IMR-90 (cell line): Measurements from ENCODE around the gene RIMS3. TPM values are rescaled to one million over a fixed set of nuclear protein-coding genes. Genes with fewer than 3 reads are reported as not detected.

Experiments used
- ATAC-seq: fragments of 200-7000 bp; cut with Tn5 transposase; 2 replicates; pipeline ENCODE4 v1.9.1; 2020; ENCODE audit warnings: low read depth, mild to moderate bottlenecking, moderate library complexity
- BruUV-seq: library from RNA; stranded (reverse); fragments of 400-500 nt; replicated peaks from 2 replicates; lab custom pipeline; 2021; lab: Mats Ljungman, UMichigan
- CTCF ChIA-PET: fragments of 300-600 bp; formaldehyde crosslinking; extraction: SDS; loops from one replicate; lab custom pipeline; 2021; ENCODE audit warnings: antibody characterized with exemption; lab: Yijun Ruan, JAX
- POLR2A ChIA-PET: fragments of 300-600 bp; sonication (Branson Sonifier 250); formaldehyde crosslinking; loops from one replicate; lab custom pipeline; 2022; ENCODE audit warnings: antibody characterized with exemption; ENCODE audit not compliant: unreplicated experiment; lab: Charles Lee
- DNase-seq: peaks from one replicate; pipeline ENCODE4 v3.0.0; 2013
- H2AFZ ChIP-seq: replicated peaks from 2 replicates; pipeline ENCODE3; 2013; ENCODE audit warnings: low read length, mild to moderate bottlenecking; ENCODE audit not compliant: poor library complexity
- H2AK5ac ChIP-seq: 2 replicates; pipeline ENCODE4 v1.6.1; 2013; ENCODE audit warnings: low read depth, low read length, inconsistent platforms
- H2AK9ac ChIP-seq: replicated peaks from 2 replicates; pipeline ENCODE3; 2013; ENCODE audit warnings: mild to moderate bottlenecking, low read depth, low read length, moderate library complexity; ENCODE audit not compliant: poor library complexity
- H2BK120ac ChIP-seq: 2 replicates; pipeline ENCODE4 v1.6.1; 2013; ENCODE audit warnings: low read depth, low read length, inconsistent platforms
- H2BK15ac ChIP-seq: 3 replicates; pipeline ENCODE4 v1.6.1; 2013; ENCODE audit warnings: low read depth, low read length, inconsistent platforms
- H2BK20ac ChIP-seq: 2 replicates; pipeline ENCODE4 v1.6.1; 2013; ENCODE audit warnings: low read depth, mild to moderate bottlenecking, inconsistent platforms, low read length, moderate library complexity
- H2BK5ac ChIP-seq: 2 replicates; pipeline ENCODE4 v1.6.1; 2013; ENCODE audit warnings: mild to moderate bottlenecking, low read depth, low read length, inconsistent platforms; ENCODE audit not compliant: poor library complexity, severe bottlenecking
- H3K14ac ChIP-seq: replicated peaks from 2 replicates; pipeline ENCODE4 v1.6.1; 2013; ENCODE audit warnings: low read depth, low read length, inconsistent platforms
- H3K18ac ChIP-seq: 2 replicates; pipeline ENCODE4 v1.6.1; 2013; ENCODE audit warnings: low read depth, low read length, control low read depth
- H3K23ac ChIP-seq: 2 replicates; pipeline ENCODE4 v1.6.1; 2013; ENCODE audit warnings: low read depth, low read length, inconsistent platforms
- H3K27ac ChIP-seq: 2 replicates; pipeline ENCODE4 v1.5.1; 2013; ENCODE audit warnings: mild to moderate bottlenecking, control low read depth, low read length; ENCODE audit not compliant: insufficient read depth
- H3K27me3 ChIP-seq: 2 replicates; pipeline ENCODE4 v1.6.1; 2013; ENCODE audit warnings: low read length; ENCODE audit not compliant: control insufficient read depth, insufficient read depth
- H3K36me3 ChIP-seq: 2 replicates; pipeline ENCODE4 v1.6.1; 2013; ENCODE audit warnings: low read length, mixed read lengths; ENCODE audit not compliant: control insufficient read depth, insufficient read depth
- H3K4ac ChIP-seq: 2 replicates; pipeline ENCODE4 v1.6.1; 2013; ENCODE audit warnings: low read depth, low read length, inconsistent platforms
- H3K4me1 ChIP-seq: 2 replicates; pipeline ENCODE4 v1.6.1; 2013; ENCODE audit warnings: low read length, mixed read lengths; ENCODE audit not compliant: control insufficient read depth, insufficient read depth
- H3K4me2 ChIP-seq: 2 replicates; pipeline ENCODE4 v1.6.1; 2013; ENCODE audit warnings: low read depth, mild to moderate bottlenecking, control low read depth, low read length, moderate library complexity
- H3K4me3 ChIP-seq: 2 replicates; pipeline ENCODE4 v1.5.1; 2013; ENCODE audit warnings: low read depth, mild to moderate bottlenecking, control low read depth, low read length, moderate library complexity; ENCODE audit not compliant: insufficient read depth
- H3K56ac ChIP-seq: 2 replicates; pipeline ENCODE4 v1.6.1; 2013; ENCODE audit warnings: low read length, inconsistent platforms; ENCODE audit not compliant: insufficient read depth; ENCODE audit errors: extremely low read depth
- H3K79me1 ChIP-seq, 2 experiments: 2 replicates each; pipeline ENCODE4 v1.6.1; 2013; ENCODE audit warnings: low read length in 2 of 2, inconsistent platforms in 1 of 2, low read depth in 1 of 2
- H3K9ac ChIP-seq: 2 replicates; pipeline ENCODE4 v1.6.1; 2013; ENCODE audit warnings: low read depth, low read length, control low read depth
- H3K9me1 ChIP-seq: 2 replicates; pipeline ENCODE4 v1.6.1; 2013; ENCODE audit warnings: low read length, inconsistent platforms; ENCODE audit not compliant: insufficient read depth
- H3K9me3 ChIP-seq: 2 replicates; pipeline ENCODE4 v1.6.1; 2013; ENCODE audit warnings: low read length; ENCODE audit not compliant: control insufficient read depth, insufficient read depth
- H4K20me1 ChIP-seq: 2 replicates; pipeline ENCODE4 v1.6.1; 2013; ENCODE audit warnings: low read length, inconsistent platforms; ENCODE audit not compliant: insufficient read depth
- H4K5ac ChIP-seq: 2 replicates; pipeline ENCODE4 v1.6.1; 2013; ENCODE audit warnings: mild to moderate bottlenecking, low read depth, low read length, control low read depth
- H4K8ac ChIP-seq, 2 experiments: 2 replicates each; pipeline ENCODE4 v1.6.1; 2013; ENCODE audit warnings: low read depth in 2 of 2, low read length in 2 of 2, control low read depth in 1 of 2, inconsistent platforms in 1 of 2
- H4K91ac ChIP-seq: 2 replicates; pipeline ENCODE4 v1.6.1; 2013; ENCODE audit warnings: low read depth, low read length, inconsistent platforms; ENCODE audit not compliant: insufficient read depth
- BHLHE40 ChIP-seq: fragments of 150-350 bp; IDR thresholded peaks from 2 replicates; pipeline ENCODE4 v1.6.1; 2016; ENCODE audit warnings: mild to moderate bottlenecking, low read depth, low read length
- CEBPB ChIP-seq: IDR thresholded peaks from 2 replicates; pipeline ENCODE4 v1.6.1; 2012; ENCODE audit warnings: low read depth, low read length, improper control_type of control experiment
- ELK1 ChIP-seq: fragments of 150-350 bp; IDR thresholded peaks from 2 replicates; pipeline ENCODE4 v1.6.1; 2016; ENCODE audit warnings: low read depth, mild to moderate bottlenecking, low read length, moderate library complexity, borderline replicate concordance
- MAZ ChIP-seq: IDR thresholded peaks from 2 replicates; pipeline ENCODE4 v1.6.1; 2012; ENCODE audit warnings: low read depth, mild to moderate bottlenecking, low read length, improper control_type of control experiment, moderate library complexity, borderline replicate concordance
- NFE2L2 ChIP-seq: fragments of 150-350 bp; IDR thresholded peaks from 2 replicates; pipeline ENCODE4 v1.6.1; 2016; ENCODE audit warnings: low read depth, mild to moderate bottlenecking, low read length
- POLR2A ChIP-seq: IDR thresholded peaks from 2 replicates; pipeline ENCODE4 v1.6.1; 2012; ENCODE audit warnings: mild to moderate bottlenecking, low read depth, low read length
- RAD21 ChIP-seq: IDR thresholded peaks from 2 replicates; pipeline ENCODE4 v1.6.1; 2012; ENCODE audit warnings: low read length, improper control_type of control experiment
- RFX5 ChIP-seq: IDR thresholded peaks from 2 replicates; pipeline ENCODE4 v1.8.0; 2012; ENCODE audit warnings: low read depth, mild to moderate bottlenecking, low read length, moderate library complexity
- USF2 ChIP-seq: fragments of 150-350 bp; IDR thresholded peaks from 2 replicates; pipeline ENCODE4 v1.6.1; 2017; ENCODE audit warnings: mild to moderate bottlenecking, antibody characterized with exemption, low read length, low read depth
- WGBS, 2 experiments: methylation state at CpG; one replicate each; pipeline versions ENCODE4 v1.1.5 to v1.1.7; 2013; ENCODE audit warnings: missing lambda C conversion rate in 2 of 2; ENCODE audit not compliant: insufficient read length in 1 of 2; ENCODE audit errors: extremely low coverage in 2 of 2; 5-methylcytosine and 5-hydroxymethylcytosine counted together
- dilution Hi-C: fragments of 300-500 bp; cut with HindIII; formaldehyde crosslinking; loops from one replicate; pipeline ENCODE4 v1.14.3; 2018; ENCODE audit warnings: low sequenced_read_pairs; ENCODE audit not compliant: unreplicated experiment
- in situ Hi-C: fragments of 300-500 bp; cut with MboI; formaldehyde crosslinking; loops from 3 replicates; pipeline ENCODE4 v1.14.3; 2019; ENCODE audit warnings: low sequenced_read_pairs, inconsistent platforms, mixed read lengths
- intact Hi-C: fragments of 100-400 bp; cut with micrococcal nuclease; formaldehyde crosslinking; loops from 2 replicates; pipeline ENCODE4 v1.10.0; 2022
- polyA plus RNA-seq, 3 experiments: library from polyadenylated mRNA; depleted of rRNA; stranded (reverse); fragments of >200 nt; gene quantifications; 2 replicates each; pipeline ENCODE4 v1.2.3, GENCODE V29; 2012; ENCODE audit warnings: low replicate concordance in 1 of 3
- total RNA-seq: library from RNA; depleted of rRNA; stranded (reverse); fragments of >200 nt; gene quantifications from 2 replicates; pipeline ENCODE4 v1.2.3, GENCODE V29; 2012

Gene RIMS3
- total and polyA plus RNA-seq, 2 of the 4 experiments (the other 2 are of a cell fraction): 0.10 to 0.36 TPM

GRCh38 chr1:40694353-40694874 is 28.9 kb upstream of the RIMS3 start:
- no peak overlapping the region for H3K4me3 ChIP-seq
- POLR2A ChIA-PET: no interaction called here
- H2AK5ac ChIP-seq: no peak overlapping the region
- H3K27ac ChIP-seq: no peak overlapping the region
- DNase-seq (no peak), ATAC-seq (no peak)
- no peak overlapping the region for H4K91ac ChIP-seq
- H3K14ac ChIP-seq: no peak overlapping the region
- peak overlapping the region; percentile 46; the same call in 1 of the 2 replicates for H3K23ac ChIP-seq
- peaks cover 2% of the 10 kb centered on the region; the same call in 1 of the 2 replicates for H3K9me1 ChIP-seq
- dilution Hi-C loops (no loop called here), intact Hi-C loops (no loop called here), in situ Hi-C loops (no loop called here)
- CTCF ChIA-PET: interaction anchor here (0.9 kb wide), 1 partner anchor 46 kb away, joined by 9 read pairs; no protein-coding TSS in a partner anchor
- peak overlapping the region; percentile 14; the same call in 1 of the 2 replicates for H3K4me2 ChIP-seq
- H2AFZ ChIP-seq: no peak overlapping the region
- no peak overlapping the region for H3K18ac ChIP-seq
- H3K4me1 ChIP-seq: no peaks in the 10 kb centered on the region
- H2BK15ac ChIP-seq: no peak overlapping the region
- peaks cover 3% of the 10 kb centered on the region; the same call in 1 of the 2 replicates for H4K20me1 ChIP-seq
- H2BK5ac ChIP-seq: no peak overlapping the region
- H3K56ac ChIP-seq: no peak overlapping the region
- H2BK20ac ChIP-seq: no peak overlapping the region
- H2BK120ac ChIP-seq: no peak overlapping the region
- no peak overlapping the region for H4K5ac ChIP-seq
- no peak overlapping the region for H2AK9ac ChIP-seq
- H3K79me1 ChIP-seq: peaks cover 45 to 67% of the 10 kb centered on the region in 2 experiments
- no TSS peak for BruUV-seq
- H3K9ac ChIP-seq: no peak overlapping the region
- no peaks in the 10 kb centered on the region for H3K36me3 ChIP-seq
- WGBS, 2 experiments: no CpG with 5 or more reads among the region's 2 CpGs
- H4K8ac ChIP-seq: no peak overlapping the region
- TF ChIP-seq BHLHE40 (no peak), CEBPB (no peak), NFE2L2 (no peak), ELK1 (no peak), MAZ (no peak), RFX5 (no peak), POLR2A (no peak), RAD21 (no peak), USF2 (no peak)
- no peak overlapping the region for H3K4ac ChIP-seq
- H3K27me3 ChIP-seq: no peaks in the 10 kb centered on the region
- no peaks in the 10 kb centered on the region for H3K9me3 ChIP-seq
